ENCODE data around the gene ARHGEF25.

GRCh38 chr12:57616383-57617101, 5.3 kb downstream of the ARHGEF25 start:
- no peak for TF ChIP-seq POLR2AphosphoS5 (IDR thresholded peaks at IDR 0.05; ENCODE audit: low read depth, low read length)
- no peak for TF ChIP-seq TAF1 (IDR thresholded peaks at IDR 0.05; ENCODE audit: borderline replicate concordance, insufficient read depth, low read length)

Data from PFSK-1 (cell line).